GM12878 (cell line): ENCODE measurements around the gene RGS19. TPM values are rescaled to one million over a fixed set of nuclear protein-coding genes. Genes with fewer than 3 reads are reported as not detected.
A peak's percentile ranks its signal among the peaks of the same experiment; 100 is the strongest.

Experiments used
- ATAC-seq: fragments of 200-7000 bp; cut with Tn5 transposase; 3 replicates; pipeline ENCODE4 v1.9.1; 2020; ENCODE audit warnings: mild to moderate bottlenecking, moderate library complexity
- BruUV-seq: library from RNA; stranded (reverse); fragments of 400-500 nt; replicated peaks from 2 replicates; lab custom pipeline; 2021; lab: Mats Ljungman, UMichigan
- CTCF ChIA-PET: fragments of 300-600 bp; sonication (Branson Sonifier 250); formaldehyde crosslinking; extraction: SDS; loops from one replicate; lab custom pipeline; 2021; ENCODE audit warnings: inconsistent platforms; lab: Yijun Ruan, JAX
- POLR2A ChIA-PET: fragments of 350-600 bp; formaldehyde crosslinking; extraction: SDS; loops from one replicate; lab custom pipeline; 2021; ENCODE audit warnings: inconsistent platforms; lab: Charles Lee
- RAD21 ChIA-PET: fragments of 300-600 bp; sonication (Branson Sonifier 250); formaldehyde crosslinking; loops from one replicate; lab custom pipeline; 2023; ENCODE audit warnings: antibody characterized with exemption; ENCODE audit not compliant: unreplicated experiment; lab: Charles Lee
- SMC1A ChIA-PET: fragments of 300-600 bp; sonication (Branson Sonifier 250); formaldehyde crosslinking; loops from one replicate; lab custom pipeline; 2023; ENCODE audit not compliant: unreplicated experiment, uncharacterized antibody; lab: Charles Lee
- DNase-seq: peaks from one replicate; pipeline ENCODE4 v3.0.0-alpha.2; 2011; ENCODE audit warnings: low read depth, low spot score
- FAIRE-seq: peaks from 3 replicates; lab custom pipeline; 2011; peaks lifted over from hg19 to GRCh38; lab: Jason Lieb, UNC
- H2AFZ ChIP-seq: 2 replicates; pipeline ENCODE4 v1.6.0; 2011; ENCODE audit warnings: low read depth, low read length, control low read depth; ENCODE audit not compliant: control insufficient read depth
- H3K27ac ChIP-seq: 2 replicates; pipeline ENCODE4 v1.5.1; 2011; ENCODE audit warnings: control low read depth; ENCODE audit not compliant: control insufficient read depth, insufficient read depth
- H3K27me3 ChIP-seq, 2 experiments: replicated peaks in 1 of 2; 2 replicates each; pipeline versions ENCODE4 v1.6.0 to v1.6.1; 2011; ENCODE audit warnings: low read length in 1 of 2; ENCODE audit not compliant: control insufficient read depth in 2 of 2, insufficient read depth in 2 of 2
- H3K36me3 ChIP-seq, 2 experiments: 2 replicates each; pipeline ENCODE4 v1.5.1; 2011; ENCODE audit warnings: low read length in 1 of 2; ENCODE audit not compliant: control insufficient read depth in 2 of 2, insufficient read depth in 2 of 2
- H3K4me1 ChIP-seq: 2 replicates; pipeline ENCODE4 v1.6.1; 2011; ENCODE audit warnings: mild to moderate bottlenecking, low read length, moderate library complexity, mixed read lengths; ENCODE audit not compliant: control insufficient read depth, insufficient read depth
- H3K4me2 ChIP-seq: 2 replicates; pipeline ENCODE4 v1.6.0; 2011; ENCODE audit warnings: control low read depth; ENCODE audit not compliant: control insufficient read depth, insufficient read depth
- H3K4me3 ChIP-seq: fragments of 200-600 bp; sonication (generic); 2 replicates; pipeline ENCODE4 v1.5.1; 2016
- H3K79me2 ChIP-seq: 2 replicates; pipeline ENCODE4 v1.6.0; 2011; ENCODE audit warnings: low read length; ENCODE audit not compliant: control insufficient read depth, insufficient read depth
- H3K9ac ChIP-seq: 2 replicates; pipeline ENCODE4 v1.8.0; 2011; ENCODE audit warnings: low read length, control low read depth, mixed read lengths; ENCODE audit not compliant: control insufficient read depth, insufficient read depth
- H3K9me3 ChIP-seq: replicated peaks from 3 replicates; pipeline ENCODE4 v1.5.1; 2011; ENCODE audit warnings: mild to moderate bottlenecking, low read length; ENCODE audit not compliant: control insufficient read depth, insufficient read depth
- H4K20me1 ChIP-seq: 2 replicates; pipeline ENCODE4 v1.6.0; 2011; ENCODE audit not compliant: control insufficient read depth, insufficient read depth
- BHLHE40 ChIP-seq, 2 experiments: fragments of 450-650 bp in 1 of 2; IDR thresholded peaks; 2 replicates each; pipeline ENCODE4 v1.6.1; 2011 to 2017; ENCODE audit warnings: low read depth in 2 of 2, borderline replicate concordance in 1 of 2, improper control_type of control experiment in 1 of 2, low read length in 1 of 2, mild to moderate bottlenecking in 1 of 2
- BMI1 ChIP-seq: fragments of 450-650 bp; IDR thresholded peaks from 2 replicates; pipeline ENCODE4 v1.6.1; 2016; ENCODE audit warnings: mild to moderate bottlenecking, moderate library complexity, borderline replicate concordance
- MLLT1 ChIP-seq: fragments of 450-650 bp; IDR thresholded peaks from 2 replicates; pipeline ENCODE4 v1.6.1; 2016; ENCODE audit warnings: mild to moderate bottlenecking
- SMAD5 ChIP-seq: IDR thresholded peaks from 2 replicates; pipeline ENCODE4 v1.6.1; 2016; ENCODE audit warnings: antibody characterized with exemption, low read depth
- WGBS: methylation state at CpG from one replicate; pipeline ENCODE4 v1.1.6; 2016; ENCODE audit warnings: low lambda C conversion rate; ENCODE audit not compliant: insufficient replicate concordance, insufficient coverage; ENCODE audit errors: missing lambda C conversion rate; 5-methylcytosine and 5-hydroxymethylcytosine counted together
- in situ Hi-C: fragments of 300-500 bp; cut with MboI; formaldehyde crosslinking; loops from 9 replicates; pipeline ENCODE4 v1.14.3; 2018; ENCODE audit warnings: mixed read lengths
- intact Hi-C: fragments of 100-400 bp; cut with micrococcal nuclease; formaldehyde crosslinking; loops from one replicate; pipeline ENCODE4 v1.14.2; 2022; ENCODE audit not compliant: unreplicated experiment
- polyA plus RNA-seq, 11 experiments: library from polyadenylated mRNA; depleted of rRNA in 4 of 11; unstranded in 6 of 11; stranded (reverse) in 5 of 11; fragments of >200 nt; fragmentation: Nextera tagmentation in 4 of 11; fragmentation: Illumina TruSeq in 1 of 11; extraction: Ambion mirVana in 4 of 11; extraction: Trizol in 1 of 11; gene quantifications; 1 replicate in 1 of 11; 2 replicates in 10 of 11; pipeline versions ENCODE4 v1.2.1 to v1.2.3, GENCODE V29; 2011 to 2016; ENCODE audit warnings: inconsistent platforms in 2 of 11, missing spikeins in 2 of 11, low read depth in 1 of 11
- total RNA-seq, 4 experiments: library from RNA; depleted of rRNA in 3 of 4; stranded (reverse); fragments of >200 nt in 3 of 4; fragmentation: Illumina TruSeq in 1 of 4; extraction: Trizol in 1 of 4; gene quantifications; 2 replicates each; pipeline versions ENCODE4 v1.2.1 to v1.2.3, GENCODE V29; 2013 to 2021
- TF ChIP-seq, protein P1 (sequence below): fragments of 450-650 bp; IDR thresholded peaks from 2 replicates; pipeline ENCODE4 v1.6.1; 2014; ENCODE audit warnings: mild to moderate bottlenecking
- TF ChIP-seq, protein P2 (sequence below): fragments of 450-650 bp; IDR thresholded peaks from 2 replicates; pipeline ENCODE4 v1.6.1; 2017; ENCODE audit warnings: mild to moderate bottlenecking, moderate library complexity

The RGS19 gene
- total and polyA plus RNA-seq, 10 of the 15 experiments (the other 5 are each of a cell fraction or from before 2014, with no cell fraction given), result 0.82 to 62.4 (median 39.8) TPM

DNA sequence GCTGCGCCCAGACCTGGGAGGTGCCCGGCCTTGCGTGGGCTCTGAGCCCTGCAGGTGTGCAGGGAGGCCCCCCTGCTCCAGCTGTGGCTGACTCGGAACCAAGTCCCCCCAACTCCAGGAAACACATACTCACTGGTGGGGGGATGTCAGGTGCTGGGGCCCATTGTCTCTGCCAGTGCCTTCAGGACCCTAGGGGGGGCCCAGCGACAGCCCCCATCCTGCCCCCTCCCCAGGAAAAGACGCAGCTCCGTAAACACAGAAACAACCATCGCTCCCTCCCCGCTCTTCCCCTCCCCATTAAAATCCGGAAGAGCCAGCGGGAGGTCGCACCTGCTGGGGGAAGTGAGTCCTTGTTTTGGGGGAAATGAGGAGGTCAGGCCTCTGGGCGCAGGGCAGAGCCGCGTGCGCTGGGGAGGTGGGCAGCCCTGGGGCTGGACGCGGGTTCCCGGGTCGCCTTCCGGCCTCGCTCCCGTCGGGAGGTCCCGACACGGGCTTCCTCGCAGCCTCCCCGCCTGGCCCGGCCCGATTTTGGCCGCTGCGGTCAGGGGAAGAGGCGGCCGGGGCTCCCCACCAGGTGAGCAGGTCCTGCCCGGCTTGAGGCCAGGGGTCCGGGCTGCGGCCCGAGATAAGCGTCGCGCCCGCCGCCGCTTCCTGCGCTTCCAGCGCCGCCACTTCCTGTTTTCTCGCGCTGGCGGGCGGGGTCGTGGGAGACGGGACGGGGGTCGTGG lies 37.1 kb downstream of the RGS19 start (continued):
- TF ChIP-seq BHLHE40 (IDR thresholded peaks at IDR 0.05; ENCODE audit: borderline replicate concordance in 1 of 2, low read depth in 2 of 2, low read length in 1 of 2), result peak in 1 of 2 experiments; percentile 45; a peak in 1 of 4 replicates
- no peak; the same call in 1 of the 2 replicates for TF ChIP-seq BMI1

DNA sequence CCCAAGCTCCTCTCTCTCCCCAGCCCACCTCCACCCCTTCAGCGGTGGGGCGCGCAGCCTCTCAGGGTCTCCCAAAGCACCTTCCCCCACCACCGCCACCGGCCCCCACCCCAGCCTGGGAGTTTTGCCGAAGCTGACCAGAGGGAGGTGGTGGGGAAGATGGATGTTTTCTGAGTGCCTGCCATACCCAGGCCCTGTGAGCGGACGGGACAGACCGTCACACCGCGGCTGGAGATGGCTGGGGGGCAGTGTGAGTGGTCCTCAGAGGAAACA lies 37.6 kb downstream of the RGS19 start:
- H3K9me3 ChIP-seq, result no peaks in the 10 kb centered on the region
- POLR2A ChIA-PET, result interaction anchor here (0.6 to 7.2 kb wide), 6 partner anchors 15 to 1154 kb away, joined by 4 to 63 read pairs (median 8); partner anchors contain the start of genes OPRL1, PRPF6, RGS19 and SAMD10
- RAD21 ChIA-PET, result interaction anchor here (1.0 to 4.3 kb wide), 4 partner anchors 13 to 61 kb away, joined by 3 to 78 read pairs (median 6); partner anchors contain the start of genes OPRL1, PRPF6, RGS19 and SAMD10
- peaks cover 4% of the 10 kb centered on the region; the same call in 1 of the 2 replicates for H3K79me2 ChIP-seq
- H3K4me3 ChIP-seq, result peak overlapping the region; percentile 64
- H3K27me3 ChIP-seq, result peaks cover 0 to 5% of the 10 kb centered on the region in 2 experiments; a peak in 1 of 4 replicates
- H3K27ac ChIP-seq, result peak overlapping the region; percentile 62
- H3K9ac ChIP-seq, result peak overlapping the region; percentile 84
- H3K4me1 ChIP-seq, result peaks cover 22% of the 10 kb centered on the region
- CTCF ChIA-PET, result interaction anchor here (0.5 to 9.1 kb wide), 6 partner anchors 9 to 504 kb away, joined by 3 to 108 read pairs (median 4); partner anchors contain the start of genes PRPF6 and SAMD10
- TF ChIP-seq SMAD5 (peak; percentile 9; the same call in 1 of the 2 replicates), MLLT1 (peak; percentile 36; the same call in 1 of the 2 replicates)
- TF ChIP-seq, protein P1, sequence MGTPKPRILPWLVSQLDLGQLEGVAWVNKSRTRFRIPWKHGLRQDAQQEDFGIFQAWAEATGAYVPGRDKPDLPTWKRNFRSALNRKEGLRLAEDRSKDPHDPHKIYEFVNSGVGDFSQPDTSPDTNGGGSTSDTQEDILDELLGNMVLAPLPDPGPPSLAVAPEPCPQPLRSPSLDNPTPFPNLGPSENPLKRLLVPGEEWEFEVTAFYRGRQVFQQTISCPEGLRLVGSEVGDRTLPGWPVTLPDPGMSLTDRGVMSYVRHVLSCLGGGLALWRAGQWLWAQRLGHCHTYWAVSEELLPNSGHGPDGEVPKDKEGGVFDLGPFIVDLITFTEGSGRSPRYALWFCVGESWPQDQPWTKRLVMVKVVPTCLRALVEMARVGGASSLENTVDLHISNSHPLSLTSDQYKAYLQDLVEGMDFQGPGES, result no peak
- TF ChIP-seq, protein P2, sequence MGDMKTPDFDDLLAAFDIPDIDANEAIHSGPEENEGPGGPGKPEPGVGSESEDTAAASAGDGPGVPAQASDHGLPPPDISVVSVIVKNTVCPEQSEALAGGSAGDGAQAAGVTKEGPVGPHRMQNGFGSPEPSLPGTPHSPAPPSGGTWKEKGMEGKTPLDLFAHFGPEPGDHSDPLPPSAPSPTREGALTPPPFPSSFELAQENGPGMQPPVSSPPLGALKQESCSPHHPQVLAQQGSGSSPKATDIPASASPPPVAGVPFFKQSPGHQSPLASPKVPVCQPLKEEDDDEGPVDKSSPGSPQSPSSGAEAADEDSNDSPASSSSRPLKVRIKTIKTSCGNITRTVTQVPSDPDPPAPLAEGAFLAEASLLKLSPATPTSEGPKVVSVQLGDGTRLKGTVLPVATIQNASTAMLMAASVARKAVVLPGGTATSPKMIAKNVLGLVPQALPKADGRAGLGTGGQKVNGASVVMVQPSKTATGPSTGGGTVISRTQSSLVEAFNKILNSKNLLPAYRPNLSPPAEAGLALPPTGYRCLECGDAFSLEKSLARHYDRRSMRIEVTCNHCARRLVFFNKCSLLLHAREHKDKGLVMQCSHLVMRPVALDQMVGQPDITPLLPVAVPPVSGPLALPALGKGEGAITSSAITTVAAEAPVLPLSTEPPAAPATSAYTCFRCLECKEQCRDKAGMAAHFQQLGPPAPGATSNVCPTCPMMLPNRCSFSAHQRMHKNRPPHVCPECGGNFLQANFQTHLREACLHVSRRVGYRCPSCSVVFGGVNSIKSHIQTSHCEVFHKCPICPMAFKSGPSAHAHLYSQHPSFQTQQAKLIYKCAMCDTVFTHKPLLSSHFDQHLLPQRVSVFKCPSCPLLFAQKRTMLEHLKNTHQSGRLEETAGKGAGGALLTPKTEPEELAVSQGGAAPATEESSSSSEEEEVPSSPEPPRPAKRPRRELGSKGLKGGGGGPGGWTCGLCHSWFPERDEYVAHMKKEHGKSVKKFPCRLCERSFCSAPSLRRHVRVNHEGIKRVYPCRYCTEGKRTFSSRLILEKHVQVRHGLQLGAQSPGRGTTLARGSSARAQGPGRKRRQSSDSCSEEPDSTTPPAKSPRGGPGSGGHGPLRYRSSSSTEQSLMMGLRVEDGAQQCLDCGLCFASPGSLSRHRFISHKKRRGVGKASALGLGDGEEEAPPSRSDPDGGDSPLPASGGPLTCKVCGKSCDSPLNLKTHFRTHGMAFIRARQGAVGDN, result no peak
- WGBS, result 28% methylated on average over 5 of the region's 11 CpGs
- no peaks in the 10 kb centered on the region for H3K36me3 ChIP-seq
- BruUV-seq, result no TSS peak
- SMC1A ChIA-PET, result interaction anchor here (0.6 to 1.1 kb wide), 2 partner anchors 61 to 84 kb away, joined by 3 read pairs; partner anchors contain the start of gene PRPF6
- H2AFZ ChIP-seq, result peak overlapping the region; percentile 75
- no peaks in the 10 kb centered on the region for H4K20me1 ChIP-seq
- no peak for FAIRE-seq
- peak overlapping the region; percentile 90 for H3K4me2 ChIP-seq
- in situ Hi-C loops, result no loop called here
- intact Hi-C loops, result no loop called here
- DNase-seq, result no peak
- ATAC-seq, result no peak
